ENCODE measurements around the gene DENND1A. TPM values are rescaled to one million over a fixed set of nuclear protein-coding genes. Genes with fewer than 3 reads are reported as not detected.

Gene DENND1A
- total and polyA plus RNA-seq, 4 donors = 13.4 to 30.5 (median 28.3) TPM

GRCh38 chr9:123414204-123414603 is 515.7 kb downstream of the DENND1A start:
- DNase-seq (ENCODE audit: low read depth in 4 of 6, low spot score in 6 of 6) = no peak
- Histone ChIP-seq H3K27ac (ENCODE audit: low read depth, low read length) (no peak overlapping the region), H3K27me3 (ENCODE audit: control insufficient read depth, insufficient read depth, low read length) (no peaks in the 10 kb centered on the region), H3K4me1 (ENCODE audit: control insufficient read depth, insufficient read depth, low read length) (peaks cover 6% of the 10 kb centered on the region), H3K4me3 (ENCODE audit: low read depth, low read length) (no peak overlapping the region), H3K9me3 (ENCODE audit: control insufficient read depth, insufficient read depth, low read length) (no peaks in the 10 kb centered on the region), H3K36me3 (ENCODE audit: control insufficient read depth, insufficient read depth, low read length) (peaks cover 37% of the 10 kb centered on the region)
- WGBS (ENCODE audit: insufficient coverage) = 62% methylated on average over 6 of the region's 7 CpGs

DNA sequence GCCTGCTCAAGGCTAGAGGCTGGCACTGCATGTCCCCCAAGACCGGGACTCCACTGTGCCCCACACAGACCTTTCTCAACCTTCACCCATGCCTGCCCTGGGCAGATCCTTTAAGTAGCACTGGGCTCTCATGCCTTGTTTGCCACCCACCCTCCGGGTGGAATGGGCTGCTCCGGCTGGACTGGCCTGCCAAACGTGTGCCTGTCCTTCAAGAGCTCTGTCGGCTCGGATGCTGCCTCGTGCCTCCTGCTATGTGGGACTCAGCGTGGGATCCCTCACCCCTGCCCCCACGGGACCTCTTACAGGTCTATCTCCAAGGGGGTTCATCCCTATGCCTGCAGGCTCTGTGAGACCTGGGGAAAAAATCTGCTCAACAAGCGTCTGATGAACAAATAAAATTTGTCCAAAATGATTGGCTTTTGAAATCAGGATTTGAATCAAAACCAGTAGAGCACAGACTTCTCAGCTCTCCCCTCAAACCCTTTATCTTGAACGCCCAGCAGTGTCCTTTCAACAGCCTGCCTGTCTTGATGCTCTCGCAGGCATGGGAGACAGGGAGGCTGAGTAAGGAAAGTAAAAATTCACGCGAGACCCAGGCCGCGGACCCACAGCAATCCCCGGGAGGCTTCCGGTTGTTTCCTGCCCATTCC is 517.6 kb downstream of the DENND1A start:
- Histone ChIP-seq H3K4me1 (ENCODE audit: control insufficient read depth, insufficient read depth, low read length) (peaks cover 22% of the 10 kb centered on the region), H3K27ac (ENCODE audit: low read depth, low read length) (no peak overlapping the region), H3K4me3 (ENCODE audit: low read depth, low read length) (no peak overlapping the region), H3K27me3 (ENCODE audit: control insufficient read depth, insufficient read depth, low read length) (no peaks in the 10 kb centered on the region), H3K9me3 (ENCODE audit: control insufficient read depth, insufficient read depth, low read length) (no peaks in the 10 kb centered on the region), H3K36me3 (ENCODE audit: control insufficient read depth, insufficient read depth, low read length) (peaks cover 26% of the 10 kb centered on the region)
- 71% methylated on average over 14 of the region's 18 CpGs for WGBS (ENCODE audit: insufficient coverage)
- no peak for DNase-seq (ENCODE audit: low read depth in 4 of 6, low spot score in 6 of 6)

DNA sequence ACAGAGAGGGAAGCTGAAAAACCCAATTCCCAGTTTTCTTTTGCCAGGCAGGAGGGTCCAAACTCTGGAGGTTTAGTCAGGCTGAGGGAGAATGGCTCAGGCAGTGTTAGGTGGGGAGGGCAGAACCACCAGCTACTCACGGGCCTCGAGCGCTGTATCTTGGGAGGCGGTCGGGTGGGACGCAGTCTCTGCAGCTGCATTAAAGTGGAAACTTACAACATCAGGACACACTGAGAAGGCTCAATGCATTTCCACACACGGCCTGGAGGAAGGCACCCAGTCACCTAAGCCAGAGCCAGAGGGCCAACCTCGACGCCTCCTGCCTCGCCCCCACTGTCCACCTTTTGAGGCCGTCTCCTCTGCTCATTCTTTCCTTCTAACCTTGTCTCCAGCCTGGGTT is 518.3 kb downstream of the DENND1A start:
- Histone ChIP-seq H3K27me3 (ENCODE audit: control insufficient read depth, insufficient read depth, low read length) (no peaks in the 10 kb centered on the region), H3K4me3 (ENCODE audit: low read depth, low read length) (no peak overlapping the region), H3K36me3 (ENCODE audit: control insufficient read depth, insufficient read depth, low read length) (peaks cover 25% of the 10 kb centered on the region), H3K4me1 (ENCODE audit: control insufficient read depth, insufficient read depth, low read length) (peaks cover 28% of the 10 kb centered on the region), H3K9me3 (ENCODE audit: control insufficient read depth, insufficient read depth, low read length) (no peaks in the 10 kb centered on the region), H3K27ac (ENCODE audit: low read depth, low read length) (no peak overlapping the region)
- 93% methylated on average over 9 of the region's 11 CpGs for WGBS (ENCODE audit: insufficient coverage)
- no peak for DNase-seq (ENCODE audit: low read depth in 4 of 6, low spot score in 6 of 6)

- Histone ChIP-seq H3K36me3 (ENCODE audit: control insufficient read depth, insufficient read depth, low read length) (peaks cover 21% of the 10 kb centered on the region), H3K4me3 (ENCODE audit: low read depth, low read length) (no peak overlapping the region), H3K27ac (ENCODE audit: low read depth, low read length) (no peak overlapping the region), H3K4me1 (ENCODE audit: control insufficient read depth, insufficient read depth, low read length) (peaks cover 32% of the 10 kb centered on the region), H3K27me3 (ENCODE audit: control insufficient read depth, insufficient read depth, low read length) (no peaks in the 10 kb centered on the region), H3K9me3 (ENCODE audit: control insufficient read depth, insufficient read depth, low read length) (no peaks in the 10 kb centered on the region)
- no peak for DNase-seq (ENCODE audit: low read depth in 4 of 6, low spot score in 6 of 6)
- 91% methylated on average over 10 of the region's 10 CpGs for WGBS (ENCODE audit: insufficient coverage)
Measured at GRCh38 chr9:123411191-123411590, 518.7 kb downstream of the DENND1A start.

DNA sequence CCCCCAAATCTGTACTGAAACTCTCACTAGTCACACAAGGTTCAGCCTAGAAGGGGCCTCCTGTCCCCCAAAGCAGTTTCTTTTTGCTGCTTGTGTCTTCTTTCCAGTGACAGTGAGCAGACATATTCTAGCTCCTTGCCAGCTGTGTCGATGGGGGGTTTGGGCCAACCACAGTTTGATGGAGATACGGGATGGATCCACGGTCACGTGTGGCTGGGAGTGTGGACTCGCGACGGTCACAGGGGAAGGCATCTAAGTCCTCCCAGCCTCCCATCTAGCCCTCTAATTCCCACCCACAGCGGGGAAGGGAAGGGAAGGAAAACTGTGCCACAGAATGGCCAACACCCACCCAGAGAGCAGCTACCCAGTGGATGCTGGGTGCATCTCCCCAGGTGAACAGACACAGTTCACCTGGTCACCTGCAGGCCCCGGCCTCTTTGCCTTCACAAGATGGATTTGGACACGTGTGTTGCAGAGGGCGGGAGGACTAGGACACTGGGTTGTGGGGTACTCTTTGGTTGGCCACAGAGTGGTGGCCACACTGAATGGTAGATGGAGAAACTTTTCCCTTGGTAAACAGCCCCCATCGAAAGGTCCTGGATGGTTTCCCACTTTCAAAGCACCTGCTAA is 519.5 kb downstream of the DENND1A start:
- no peaks in the 10 kb centered on the region for H3K27me3 ChIP-seq (ENCODE audit: control insufficient read depth, insufficient read depth, low read length)
- WGBS (ENCODE audit: insufficient coverage) = 92% methylated on average over 6 of the region's 12 CpGs
- H3K9me3 ChIP-seq (ENCODE audit: control insufficient read depth, insufficient read depth, low read length) = no peaks in the 10 kb centered on the region
- no peak overlapping the region for H3K4me3 ChIP-seq (ENCODE audit: low read depth, low read length)
- peaks cover 32% of the 10 kb centered on the region for H3K4me1 ChIP-seq (ENCODE audit: control insufficient read depth, insufficient read depth, low read length)
- H3K27ac ChIP-seq (ENCODE audit: low read depth, low read length) = no peak overlapping the region
- H3K36me3 ChIP-seq (ENCODE audit: control insufficient read depth, insufficient read depth, low read length) = peaks cover 13% of the 10 kb centered on the region
- DNase-seq (ENCODE audit: low read depth in 4 of 6, low spot score in 6 of 6) = no peak

DNA sequence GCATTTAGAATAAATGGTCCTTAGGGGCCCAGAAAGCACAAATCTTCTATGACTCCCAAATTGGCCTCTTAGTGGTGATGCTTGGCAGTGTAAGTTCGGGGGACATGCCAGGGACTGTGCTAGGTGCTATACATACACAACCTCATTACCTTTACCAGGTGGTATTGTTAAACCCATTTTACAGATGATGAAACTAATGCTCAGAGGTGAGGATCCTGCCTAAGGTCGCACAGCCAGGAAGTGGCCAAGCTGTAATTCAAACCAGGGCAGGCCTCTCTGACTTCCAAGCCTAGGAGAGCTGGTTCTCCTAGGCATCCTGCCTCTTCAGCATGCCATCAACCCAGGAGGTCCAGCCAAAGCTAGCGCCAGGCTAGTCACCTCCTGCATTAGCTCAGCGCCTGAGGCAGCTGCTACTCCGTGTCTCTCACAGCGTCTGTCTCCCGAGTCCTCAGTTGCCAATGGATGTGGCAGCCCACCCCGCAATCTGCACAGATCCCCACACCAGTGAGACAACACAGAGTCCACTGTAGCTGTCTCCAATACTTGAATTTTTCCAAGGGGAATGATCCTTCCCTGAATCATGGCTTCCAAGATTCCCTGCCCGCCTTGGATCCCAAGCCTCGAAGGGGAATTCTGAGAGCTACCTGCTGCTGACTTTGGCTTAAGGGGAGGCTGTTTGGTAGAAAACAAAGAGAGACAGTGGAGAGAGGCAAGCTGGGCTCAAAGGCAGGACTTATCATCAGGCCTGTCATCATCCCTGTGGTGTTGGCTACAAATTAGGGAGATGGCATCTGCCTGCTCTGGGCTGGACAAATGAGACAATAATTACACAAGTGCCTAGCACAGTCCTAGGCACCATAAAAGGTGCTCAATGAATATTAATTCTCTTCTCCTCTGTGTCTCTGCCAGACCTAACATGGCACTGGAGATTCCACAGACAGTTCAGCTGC is 521.3 kb downstream of the DENND1A start:
- no peak overlapping the region for H3K27ac ChIP-seq (ENCODE audit: low read depth, low read length)
- H3K27me3 ChIP-seq (ENCODE audit: control insufficient read depth, insufficient read depth, low read length) = no peaks in the 10 kb centered on the region
- H3K36me3 ChIP-seq (ENCODE audit: control insufficient read depth, insufficient read depth, low read length) = peaks cover 11% of the 10 kb centered on the region
- no peaks in the 10 kb centered on the region for H3K9me3 ChIP-seq (ENCODE audit: control insufficient read depth, insufficient read depth, low read length)
- H3K4me1 ChIP-seq (ENCODE audit: control insufficient read depth, insufficient read depth, low read length) = peaks cover 27% of the 10 kb centered on the region
- peak in 2 of 6 donors; percentile 24 to 65 for DNase-seq (ENCODE audit: low read depth in 4 of 6, low spot score in 6 of 6)
- no peak overlapping the region for H3K4me3 ChIP-seq (ENCODE audit: low read depth, low read length)
- WGBS (ENCODE audit: insufficient coverage) = 76% methylated on average over 8 of the region's 10 CpGs

- peaks cover 39% of the 10 kb centered on the region for H3K4me1 ChIP-seq (ENCODE audit: control insufficient read depth, insufficient read depth, low read length)
- WGBS (ENCODE audit: insufficient coverage) = 40% methylated on average over 11 of the region's 20 CpGs
- no peak overlapping the region for H3K27ac ChIP-seq (ENCODE audit: low read depth, low read length)
- no peak overlapping the region for H3K4me3 ChIP-seq (ENCODE audit: low read depth, low read length)
- H3K27me3 ChIP-seq (ENCODE audit: control insufficient read depth, insufficient read depth, low read length) = no peaks in the 10 kb centered on the region
- H3K9me3 ChIP-seq (ENCODE audit: control insufficient read depth, insufficient read depth, low read length) = no peaks in the 10 kb centered on the region
- peaks cover 18% of the 10 kb centered on the region for H3K36me3 ChIP-seq (ENCODE audit: control insufficient read depth, insufficient read depth, low read length)
- peak in 2 of 6 donors; percentile 79 to 83 for DNase-seq (ENCODE audit: low read depth in 4 of 6, low spot score in 6 of 6)
Measured at GRCh38 chr9:123407217-123407851, 522.6 kb downstream of the DENND1A start.

GRCh38 chr9:123406691-123407216 is 523.2 kb downstream of the DENND1A start:
- Histone ChIP-seq H3K36me3 (ENCODE audit: control insufficient read depth, insufficient read depth, low read length) (peaks cover 13% of the 10 kb centered on the region), H3K4me1 (ENCODE audit: control insufficient read depth, insufficient read depth, low read length) (peaks cover 42% of the 10 kb centered on the region), H3K27ac (ENCODE audit: low read depth, low read length) (no peak overlapping the region), H3K9me3 (ENCODE audit: control insufficient read depth, insufficient read depth, low read length) (no peaks in the 10 kb centered on the region), H3K4me3 (ENCODE audit: low read depth, low read length) (no peak overlapping the region), H3K27me3 (ENCODE audit: control insufficient read depth, insufficient read depth, low read length) (no peaks in the 10 kb centered on the region)
- 17% methylated on average over 10 of the region's 13 CpGs for WGBS (ENCODE audit: insufficient coverage)
- peak in 2 of 6 donors; percentile 91 for DNase-seq (ENCODE audit: low read depth in 4 of 6, low spot score in 6 of 6)

DNA sequence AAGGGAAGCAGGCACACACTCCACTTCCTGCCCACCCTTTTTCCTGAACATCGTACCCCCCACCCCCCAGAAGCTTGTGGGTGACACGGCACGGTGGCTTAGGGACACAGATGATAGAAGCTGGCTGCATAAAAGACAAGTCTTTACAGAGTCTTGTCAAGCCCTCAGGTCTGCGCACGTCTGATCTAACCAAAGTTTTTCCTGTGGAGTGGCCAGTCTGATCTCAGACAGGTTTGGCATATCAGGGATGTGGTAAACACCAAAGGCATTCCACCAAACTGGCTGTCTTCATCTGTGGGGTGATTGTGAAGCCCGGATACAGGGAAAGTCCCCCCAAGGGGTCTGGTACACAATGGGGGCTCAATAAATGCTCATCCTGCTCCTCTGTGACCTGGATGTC is 523.9 kb downstream of the DENND1A start:
- H3K4me3 ChIP-seq (ENCODE audit: low read depth, low read length) = no peak overlapping the region
- H3K27me3 ChIP-seq (ENCODE audit: control insufficient read depth, insufficient read depth, low read length) = no peaks in the 10 kb centered on the region
- DNase-seq (ENCODE audit: low read depth in 4 of 6, low spot score in 6 of 6) = no peak
- peaks cover 10% of the 10 kb centered on the region for H3K36me3 ChIP-seq (ENCODE audit: control insufficient read depth, insufficient read depth, low read length)
- no peak overlapping the region for H3K27ac ChIP-seq (ENCODE audit: low read depth, low read length)
- H3K9me3 ChIP-seq (ENCODE audit: control insufficient read depth, insufficient read depth, low read length) = no peaks in the 10 kb centered on the region
- WGBS (ENCODE audit: insufficient coverage) = 80% methylated on average over 6 of the region's 6 CpGs
- peaks cover 42% of the 10 kb centered on the region for H3K4me1 ChIP-seq (ENCODE audit: control insufficient read depth, insufficient read depth, low read length)

All from spinal cord (tissue), 10 donors.